ENCODE data around the gene PPP1R13L. TPM values are rescaled to one million over a fixed set of nuclear protein-coding genes. Genes with fewer than 3 reads are reported as not detected.

The PPP1R13L gene
- total and polyA plus RNA-seq, 2 of the 8 experiments (the other 6 are each of a cell fraction or from before 2014, with no cell fraction given) = 9.1 to 15.3 TPM

DNA sequence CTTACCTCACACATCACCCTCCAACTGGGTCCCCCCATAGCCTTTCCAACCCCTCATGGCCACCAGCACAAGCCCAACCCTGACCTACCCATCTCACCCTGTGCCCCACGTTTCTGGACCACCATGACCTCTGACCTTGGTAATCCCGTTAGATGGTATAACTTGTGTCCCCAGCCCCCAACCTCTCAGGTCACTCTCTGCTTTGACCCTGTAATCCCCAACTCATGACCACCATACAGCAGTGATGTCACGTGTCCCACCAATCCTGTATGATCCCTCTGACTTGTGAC is 55.8 kb downstream of the PPP1R13L start (continued):
- TF ChIP-seq, protein P1, sequence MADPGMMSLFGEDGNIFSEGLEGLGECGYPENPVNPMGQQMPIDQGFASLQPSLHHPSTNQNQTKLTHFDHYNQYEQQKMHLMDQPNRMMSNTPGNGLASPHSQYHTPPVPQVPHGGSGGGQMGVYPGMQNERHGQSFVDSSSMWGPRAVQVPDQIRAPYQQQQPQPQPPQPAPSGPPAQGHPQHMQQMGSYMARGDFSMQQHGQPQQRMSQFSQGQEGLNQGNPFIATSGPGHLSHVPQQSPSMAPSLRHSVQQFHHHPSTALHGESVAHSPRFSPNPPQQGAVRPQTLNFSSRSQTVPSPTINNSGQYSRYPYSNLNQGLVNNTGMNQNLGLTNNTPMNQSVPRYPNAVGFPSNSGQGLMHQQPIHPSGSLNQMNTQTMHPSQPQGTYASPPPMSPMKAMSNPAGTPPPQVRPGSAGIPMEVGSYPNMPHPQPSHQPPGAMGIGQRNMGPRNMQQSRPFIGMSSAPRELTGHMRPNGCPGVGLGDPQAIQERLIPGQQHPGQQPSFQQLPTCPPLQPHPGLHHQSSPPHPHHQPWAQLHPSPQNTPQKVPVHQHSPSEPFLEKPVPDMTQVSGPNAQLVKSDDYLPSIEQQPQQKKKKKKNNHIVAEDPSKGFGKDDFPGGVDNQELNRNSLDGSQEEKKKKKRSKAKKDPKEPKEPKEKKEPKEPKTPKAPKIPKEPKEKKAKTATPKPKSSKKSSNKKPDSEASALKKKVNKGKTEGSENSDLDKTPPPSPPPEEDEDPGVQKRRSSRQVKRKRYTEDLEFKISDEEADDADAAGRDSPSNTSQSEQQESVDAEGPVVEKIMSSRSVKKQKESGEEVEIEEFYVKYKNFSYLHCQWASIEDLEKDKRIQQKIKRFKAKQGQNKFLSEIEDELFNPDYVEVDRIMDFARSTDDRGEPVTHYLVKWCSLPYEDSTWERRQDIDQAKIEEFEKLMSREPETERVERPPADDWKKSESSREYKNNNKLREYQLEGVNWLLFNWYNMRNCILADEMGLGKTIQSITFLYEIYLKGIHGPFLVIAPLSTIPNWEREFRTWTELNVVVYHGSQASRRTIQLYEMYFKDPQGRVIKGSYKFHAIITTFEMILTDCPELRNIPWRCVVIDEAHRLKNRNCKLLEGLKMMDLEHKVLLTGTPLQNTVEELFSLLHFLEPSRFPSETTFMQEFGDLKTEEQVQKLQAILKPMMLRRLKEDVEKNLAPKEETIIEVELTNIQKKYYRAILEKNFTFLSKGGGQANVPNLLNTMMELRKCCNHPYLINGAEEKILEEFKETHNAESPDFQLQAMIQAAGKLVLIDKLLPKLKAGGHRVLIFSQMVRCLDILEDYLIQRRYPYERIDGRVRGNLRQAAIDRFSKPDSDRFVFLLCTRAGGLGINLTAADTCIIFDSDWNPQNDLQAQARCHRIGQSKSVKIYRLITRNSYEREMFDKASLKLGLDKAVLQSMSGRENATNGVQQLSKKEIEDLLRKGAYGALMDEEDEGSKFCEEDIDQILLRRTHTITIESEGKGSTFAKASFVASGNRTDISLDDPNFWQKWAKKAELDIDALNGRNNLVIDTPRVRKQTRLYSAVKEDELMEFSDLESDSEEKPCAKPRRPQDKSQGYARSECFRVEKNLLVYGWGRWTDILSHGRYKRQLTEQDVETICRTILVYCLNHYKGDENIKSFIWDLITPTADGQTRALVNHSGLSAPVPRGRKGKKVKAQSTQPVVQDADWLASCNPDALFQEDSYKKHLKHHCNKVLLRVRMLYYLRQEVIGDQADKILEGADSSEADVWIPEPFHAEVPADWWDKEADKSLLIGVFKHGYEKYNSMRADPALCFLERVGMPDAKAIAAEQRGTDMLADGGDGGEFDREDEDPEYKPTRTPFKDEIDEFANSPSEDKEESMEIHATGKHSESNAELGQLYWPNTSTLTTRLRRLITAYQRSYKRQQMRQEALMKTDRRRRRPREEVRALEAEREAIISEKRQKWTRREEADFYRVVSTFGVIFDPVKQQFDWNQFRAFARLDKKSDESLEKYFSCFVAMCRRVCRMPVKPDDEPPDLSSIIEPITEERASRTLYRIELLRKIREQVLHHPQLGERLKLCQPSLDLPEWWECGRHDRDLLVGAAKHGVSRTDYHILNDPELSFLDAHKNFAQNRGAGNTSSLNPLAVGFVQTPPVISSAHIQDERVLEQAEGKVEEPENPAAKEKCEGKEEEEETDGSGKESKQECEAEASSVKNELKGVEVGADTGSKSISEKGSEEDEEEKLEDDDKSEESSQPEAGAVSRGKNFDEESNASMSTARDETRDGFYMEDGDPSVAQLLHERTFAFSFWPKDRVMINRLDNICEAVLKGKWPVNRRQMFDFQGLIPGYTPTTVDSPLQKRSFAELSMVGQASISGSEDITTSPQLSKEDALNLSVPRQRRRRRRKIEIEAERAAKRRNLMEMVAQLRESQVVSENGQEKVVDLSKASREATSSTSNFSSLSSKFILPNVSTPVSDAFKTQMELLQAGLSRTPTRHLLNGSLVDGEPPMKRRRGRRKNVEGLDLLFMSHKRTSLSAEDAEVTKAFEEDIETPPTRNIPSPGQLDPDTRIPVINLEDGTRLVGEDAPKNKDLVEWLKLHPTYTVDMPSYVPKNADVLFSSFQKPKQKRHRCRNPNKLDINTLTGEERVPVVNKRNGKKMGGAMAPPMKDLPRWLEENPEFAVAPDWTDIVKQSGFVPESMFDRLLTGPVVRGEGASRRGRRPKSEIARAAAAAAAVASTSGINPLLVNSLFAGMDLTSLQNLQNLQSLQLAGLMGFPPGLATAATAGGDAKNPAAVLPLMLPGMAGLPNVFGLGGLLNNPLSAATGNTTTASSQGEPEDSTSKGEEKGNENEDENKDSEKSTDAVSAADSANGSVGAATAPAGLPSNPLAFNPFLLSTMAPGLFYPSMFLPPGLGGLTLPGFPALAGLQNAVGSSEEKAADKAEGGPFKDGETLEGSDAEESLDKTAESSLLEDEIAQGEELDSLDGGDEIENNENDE (IDR thresholded peaks at IDR 0.05; ENCODE audit: insufficient replicate concordance, low read length) = no peak
- no peak for TF ChIP-seq ZNF274 (IDR thresholded peaks at IDR 0.05; ENCODE audit: borderline replicate concordance, extremely low read depth, low read length)
- TF ChIP-seq SIRT6 (IDR thresholded peaks at IDR 0.05; ENCODE audit: low read length) = no peak
- no peak for TF ChIP-seq SP1 (IDR thresholded peaks at IDR 0.05; ENCODE audit: low read depth, low read length)
- TF ChIP-seq, protein P2, sequence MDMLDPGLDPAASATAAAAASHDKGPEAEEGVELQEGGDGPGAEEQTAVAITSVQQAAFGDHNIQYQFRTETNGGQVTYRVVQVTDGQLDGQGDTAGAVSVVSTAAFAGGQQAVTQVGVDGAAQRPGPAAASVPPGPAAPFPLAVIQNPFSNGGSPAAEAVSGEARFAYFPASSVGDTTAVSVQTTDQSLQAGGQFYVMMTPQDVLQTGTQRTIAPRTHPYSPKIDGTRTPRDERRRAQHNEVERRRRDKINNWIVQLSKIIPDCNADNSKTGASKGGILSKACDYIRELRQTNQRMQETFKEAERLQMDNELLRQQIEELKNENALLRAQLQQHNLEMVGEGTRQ (IDR thresholded peaks at IDR 0.05; ENCODE audit: low read length) = no peak
- no peak for TF ChIP-seq EP300 (IDR thresholded peaks at IDR 0.05; ENCODE audit: borderline replicate concordance in 1 of 2, low read depth in 2 of 2, low read length in 2 of 2)
- no peak for TF ChIP-seq SUZ12 (IDR thresholded peaks at IDR 0.05; ENCODE audit: low read length)
- TF ChIP-seq FOSL1 (IDR thresholded peaks at IDR 0.05; ENCODE audit: insufficient read depth, low read depth, low read length) = no peak
- TF ChIP-seq SP4 (IDR thresholded peaks at IDR 0.05; ENCODE audit: low read length) = no peak
- TF ChIP-seq EGR1 (IDR thresholded peaks at IDR 0.05; ENCODE audit: borderline replicate concordance, low read depth, low read length) = no peak
- no peak for TF ChIP-seq BCL11A (IDR thresholded peaks at IDR 0.05; ENCODE audit: low read depth in 2 of 2, low read length in 2 of 2)
- no peak for TF ChIP-seq YY1 (IDR thresholded peaks at IDR 0.05; ENCODE audit: low read depth, low read length)
